ENCODE data around the gene DSPP. TPM values are rescaled to one million over a fixed set of nuclear protein-coding genes. Genes with fewer than 3 reads are reported as not detected.

The DSPP gene
- total RNA-seq, 1 experiment from 2014 or later, result not detected

- no peak for DNase-seq (ENCODE audit: low read depth)
Measured at GRCh38 chr4:87631668-87632067, 23.3 kb downstream of the DSPP start.

- DNase-seq (ENCODE audit: low read depth), result no peak
Measured at GRCh38 chr4:87632469-87632868, 24.1 kb downstream of the DSPP start.

- peak; percentile 14 for DNase-seq (ENCODE audit: low read depth)
Measured at GRCh38 chr4:87633243-87633642, 24.9 kb downstream of the DSPP start.

DNA sequence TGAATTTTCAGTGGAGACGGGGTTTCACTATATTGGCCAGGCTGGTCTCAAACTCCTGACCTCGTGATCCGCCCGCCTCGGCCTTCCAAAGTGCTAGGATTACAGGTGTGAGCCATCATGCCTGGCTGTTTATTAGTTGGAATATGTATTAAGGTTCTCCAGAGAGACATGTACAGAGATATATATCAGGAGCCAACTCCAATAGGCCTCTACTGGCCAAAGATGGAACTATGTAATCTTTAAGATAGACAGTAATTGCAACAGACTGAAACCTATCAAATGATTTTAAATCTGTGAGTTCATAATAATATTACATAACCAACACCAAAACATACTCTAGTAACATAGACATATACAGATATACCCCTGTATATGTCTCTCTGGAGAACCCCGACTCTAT lies 36.0 kb downstream of the DSPP start:
- no peak for DNase-seq (ENCODE audit: low read depth)

DNA sequence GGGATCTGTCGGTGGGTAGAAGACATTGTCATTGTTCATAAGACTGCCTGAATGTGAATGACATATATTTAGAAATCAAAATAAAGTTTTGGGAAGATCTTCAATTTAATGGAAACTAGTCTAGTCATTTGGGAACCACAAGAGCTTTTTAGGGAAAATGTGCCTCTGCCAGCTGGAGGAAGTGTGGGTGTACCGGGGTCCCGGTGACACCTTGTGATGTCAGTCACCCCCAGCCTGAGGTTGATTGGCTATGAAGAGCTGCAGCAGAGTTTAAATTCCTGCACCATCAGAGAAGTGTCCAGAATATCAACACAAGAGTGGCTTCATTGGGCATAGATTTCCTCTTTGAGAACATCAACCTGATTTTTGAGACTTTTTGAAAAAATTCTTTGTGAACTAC lies 41.7 kb downstream of the DSPP start, which contains the start of gene DMP1:
DMP1 (plus strand) TSS at position 301 of the 400 bp plus-strand sequence. CDS start 6,213 bp downstream, outside the sequence.
- DNase-seq (ENCODE audit: low read depth), result no peak

- DNase-seq (ENCODE audit: low read depth), result no peak
Measured at GRCh38 chr4:87650938-87651337, 42.6 kb downstream of the DSPP start.

- no peak for DNase-seq (ENCODE audit: low read depth)
Measured at GRCh38 chr4:87651941-87652340, 43.6 kb downstream of the DSPP start.

DNA sequence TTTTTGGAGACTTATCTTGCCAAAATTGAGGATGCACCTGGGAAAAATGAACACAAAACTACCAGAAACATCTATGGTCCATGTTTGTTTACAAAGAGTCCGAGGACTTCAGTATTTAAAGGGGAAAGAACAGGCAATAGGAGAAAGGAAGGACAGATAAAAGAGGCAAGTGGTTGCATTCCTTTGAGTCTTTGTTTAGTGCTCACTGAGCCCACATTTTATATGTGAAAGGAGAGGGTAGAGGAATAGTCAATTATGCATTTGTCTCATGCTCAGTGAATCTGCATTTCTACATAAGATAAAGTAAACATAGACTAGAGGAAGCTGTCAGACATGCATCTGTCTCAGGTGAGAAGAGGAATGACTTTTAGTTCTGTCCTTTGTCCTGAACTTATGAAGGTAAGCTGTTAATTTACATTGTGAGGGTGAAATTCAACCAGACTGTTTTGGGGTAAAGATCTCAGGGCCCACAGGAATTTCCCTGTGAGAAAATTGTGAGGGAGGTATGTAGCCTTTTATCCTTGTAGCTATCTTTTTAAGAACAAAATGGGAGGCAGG lies 46.2 kb downstream of the DSPP start:
- DNase-seq (ENCODE audit: low read depth), result no peak

DNA sequence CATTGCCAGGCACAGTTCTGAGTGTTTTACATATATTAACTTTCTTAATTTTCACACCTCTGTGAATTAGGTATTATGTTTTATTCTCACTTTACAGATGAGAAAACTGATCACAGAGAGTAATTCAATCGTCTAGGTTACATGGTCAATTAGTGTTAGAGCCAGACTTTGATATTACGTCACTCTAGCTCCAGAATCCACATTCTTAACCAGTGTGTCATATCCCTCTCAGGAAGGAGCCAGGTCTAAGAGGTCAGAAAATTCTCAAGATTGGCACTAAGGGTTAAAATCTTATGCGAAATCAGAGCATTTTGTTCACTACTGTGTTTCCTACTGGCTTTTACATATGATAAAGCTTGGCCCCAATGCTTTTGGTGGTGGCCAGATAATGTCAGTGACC lies 49.2 kb downstream of the DSPP start:
- peak; percentile 79 for DNase-seq (ENCODE audit: low read depth)

- DNase-seq (ENCODE audit: low read depth), result no peak
Measured at GRCh38 chr4:87659247-87659931, 51.1 kb downstream of the DSPP start.

DNA sequence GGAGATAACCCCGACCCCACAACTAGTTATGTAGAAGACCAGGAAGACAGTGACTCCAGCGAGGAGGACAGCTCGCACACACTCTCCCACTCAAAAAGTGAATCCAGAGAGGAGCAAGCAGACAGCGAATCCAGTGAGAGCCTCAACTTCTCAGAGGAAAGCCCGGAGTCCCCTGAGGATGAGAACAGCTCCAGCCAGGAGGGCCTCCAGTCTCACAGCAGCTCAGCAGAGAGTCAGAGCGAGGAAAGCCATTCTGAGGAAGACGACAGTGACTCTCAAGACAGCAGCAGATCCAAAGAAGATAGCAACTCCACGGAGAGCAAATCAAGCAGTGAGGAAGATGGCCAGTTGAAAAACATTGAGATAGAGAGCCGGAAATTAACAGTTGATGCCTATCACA lies 54.5 kb downstream of the DSPP start:
- no peak for DNase-seq (ENCODE audit: low read depth)

Other genes with a start within 250 kb of the DSPP start
- gene HSD17B11, start 217.3 kb upstream of the DSPP start, total RNA-seq (2014; rRNA removed; shearing (Covaris generic)), result 96.4 and 120 TPM in 2 replicates
- 6.2 and 10.3 TPM in 2 replicates for gene NUDT9, start 186.0 kb upstream of the DSPP start, total RNA-seq (2014; rRNA removed; shearing (Covaris generic))
- gene SPARCL1, start 79.2 kb upstream of the DSPP start, total RNA-seq (2014; rRNA removed; shearing (Covaris generic)), result 0.12 and 0.39 TPM in 2 replicates
- not detected in 2 replicates for gene DMP1, start 41.8 kb downstream of the DSPP start, total RNA-seq (2014; rRNA removed; shearing (Covaris generic))
- gene IBSP, start 191.0 kb downstream of the DSPP start, total RNA-seq (2014; rRNA removed; shearing (Covaris generic)), result not detected in 2 replicates
- gene MEPE, start 224.4 kb downstream of the DSPP start, total RNA-seq (2014; rRNA removed; shearing (Covaris generic)), result not detected in 2 replicates

Data from RPMI7951 (cell line).